RWPE1 (cell line): Measurements from ENCODE around the gene MIB1.

ENCODE experiments used
- CTCF ChIA-PET: fragments of 350-600 bp; sonication (Branson Sonifier 250); formaldehyde crosslinking; extraction: SDS; loops from one replicate; lab custom pipeline; 2021; lab: Yijun Ruan, JAX
- POLR2A ChIA-PET: fragments of 400-600 bp; formaldehyde crosslinking; extraction: SDS; loops from one replicate; lab custom pipeline; 2020; ENCODE audit warnings: antibody characterized with exemption; ENCODE audit not compliant: low non-redundant PET; lab: Yijun Ruan, JAX
- DNase-seq: peaks from one replicate; pipeline ENCODE4 v3.0.0; 2012; ENCODE audit warnings: low spot score
- H3K27ac ChIP-seq: fragments of 450-650 bp; 2 replicates; pipeline ENCODE4 v1.5.1; 2017
- CTCF ChIP-seq: fragments of 450-650 bp; conservative IDR thresholded peaks from 2 replicates; pipeline ENCODE4 v1.5.1; 2017; ENCODE audit warnings: low read depth, mild to moderate bottlenecking

The MIB1 gene

GRCh38 chr18:21855432-21855831 is 114.8 kb downstream of the MIB1 start:
- no peak overlapping the region for H3K27ac ChIP-seq
- POLR2A ChIA-PET: no interaction called here
- no peak for TF ChIP-seq CTCF
- CTCF ChIA-PET: no interaction called here
- no peak for DNase-seq

- H3K27ac ChIP-seq: no peak overlapping the region
- ChIA-PET POLR2A (no interaction called here), CTCF (no interaction called here)
- TF ChIP-seq CTCF: no peak
- no peak for DNase-seq
Observed at GRCh38 chr18:21857871-21858270, 117.3 kb downstream of the MIB1 start.

DNA sequence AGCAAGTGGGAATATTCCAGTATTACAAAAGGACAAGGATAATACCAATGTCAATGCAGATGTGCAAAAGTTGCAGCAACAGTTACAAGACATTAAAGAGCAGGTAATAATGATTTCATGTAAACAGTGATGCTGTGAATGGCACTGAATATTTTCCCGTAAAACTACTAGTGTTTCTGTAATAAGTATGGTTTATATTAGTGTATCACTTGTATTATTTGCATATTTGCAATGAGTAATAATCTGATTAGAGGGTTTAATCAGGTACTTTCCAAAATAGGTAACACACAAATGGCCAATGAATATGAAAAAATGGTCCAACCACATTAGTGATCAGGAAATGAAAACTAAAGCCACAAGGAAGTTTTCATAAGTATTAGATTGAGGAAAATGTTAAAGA is 118.0 kb downstream of the MIB1 start:
- CTCF ChIA-PET: no interaction called here
- DNase-seq: no peak
- no peak for TF ChIP-seq CTCF
- POLR2A ChIA-PET: no interaction called here
- no peak overlapping the region for H3K27ac ChIP-seq

- ChIA-PET POLR2A (no interaction called here), CTCF (interaction anchor here (0.7 kb wide), 1 partner anchor 12 kb away, joined by 3 read pairs; no protein-coding TSS in a partner anchor)
- no peak for TF ChIP-seq CTCF
- H3K27ac ChIP-seq: no peak overlapping the region
- DNase-seq: no peak
Observed at GRCh38 chr18:21864386-21864785, 123.8 kb downstream of the MIB1 start.

GRCh38 chr18:21865043-21865442 is 124.5 kb downstream of the MIB1 start:
- no peak overlapping the region for H3K27ac ChIP-seq
- TF ChIP-seq CTCF: no peak
- CTCF ChIA-PET: no interaction called here
- DNase-seq: no peak
- POLR2A ChIA-PET: no interaction called here

DNA sequence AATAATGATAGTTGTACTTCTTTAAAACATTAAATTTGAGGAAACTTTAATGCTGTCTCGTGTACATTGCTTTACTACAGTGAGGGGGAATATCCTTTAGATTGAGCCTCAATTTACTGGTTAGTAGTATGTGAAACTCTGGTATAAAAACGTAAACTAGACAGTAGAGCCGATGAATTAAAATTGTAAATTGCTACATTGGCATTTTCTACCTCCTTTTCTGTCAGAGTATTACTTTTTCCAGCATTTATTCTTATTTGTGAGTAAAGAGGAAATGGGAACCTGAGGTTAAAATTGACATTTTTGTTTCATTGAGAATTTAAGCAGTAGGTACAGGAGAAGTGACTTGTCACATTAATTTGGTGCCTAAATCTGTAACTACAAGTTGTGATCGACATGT is 128.2 kb downstream of the MIB1 start:
- no peak overlapping the region for H3K27ac ChIP-seq
- ChIA-PET POLR2A (no interaction called here), CTCF (no interaction called here)
- TF ChIP-seq CTCF: no peak
- DNase-seq: no peak

- TF ChIP-seq CTCF: no peak
- no peak for DNase-seq
- ChIA-PET POLR2A (no interaction called here), CTCF (no interaction called here)
- no peak overlapping the region for H3K27ac ChIP-seq
Observed at GRCh38 chr18:21889570-21889969, 149.0 kb downstream of the MIB1 start.
